PC-3 (cell line): ENCODE measurements around the gene EWSR1.

Source experiments
- EZH2 ChIP-seq: fragments of 300-600 bp; sonication (generic); IDR thresholded peaks from one replicate; pipeline ENCODE4 v1.6.1; 2017; ENCODE audit warnings: antibody characterized with exemption, mild to moderate bottlenecking, low read length; ENCODE audit not compliant: unreplicated experiment
- TF ChIP-seq, protein P1 (sequence below): fragments of 300-600 bp; sonication (generic); conservative IDR thresholded peaks from 2 replicates; pipeline ENCODE4 v1.5.1; 2017; ENCODE audit warnings: antibody characterized with exemption, low read depth, mild to moderate bottlenecking, low read length

DNA sequence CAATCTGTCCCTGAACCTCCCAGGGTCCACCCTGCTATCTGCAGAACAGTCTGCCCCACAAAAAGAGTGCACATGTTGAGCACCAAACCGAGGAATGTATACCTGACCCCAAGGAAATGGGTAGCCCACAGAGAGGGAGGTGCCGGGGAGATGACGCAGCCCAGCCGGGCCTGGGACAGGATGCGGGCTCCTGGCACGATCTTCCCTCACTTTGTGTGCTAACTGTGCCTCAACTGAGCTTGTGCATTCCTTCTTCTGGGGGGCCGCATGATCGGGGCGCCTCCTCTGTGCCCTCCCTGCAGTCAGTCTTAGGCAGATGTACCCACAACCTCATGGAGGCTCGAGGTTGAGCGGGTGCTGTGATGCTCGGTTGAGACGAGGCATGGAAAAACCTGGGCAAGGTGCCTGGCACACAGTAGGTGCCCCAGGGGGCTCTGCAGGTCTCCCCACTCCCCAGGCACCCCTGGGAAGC, 40.8 kb downstream of the EWSR1 start:
- TF ChIP-seq, protein P1, sequence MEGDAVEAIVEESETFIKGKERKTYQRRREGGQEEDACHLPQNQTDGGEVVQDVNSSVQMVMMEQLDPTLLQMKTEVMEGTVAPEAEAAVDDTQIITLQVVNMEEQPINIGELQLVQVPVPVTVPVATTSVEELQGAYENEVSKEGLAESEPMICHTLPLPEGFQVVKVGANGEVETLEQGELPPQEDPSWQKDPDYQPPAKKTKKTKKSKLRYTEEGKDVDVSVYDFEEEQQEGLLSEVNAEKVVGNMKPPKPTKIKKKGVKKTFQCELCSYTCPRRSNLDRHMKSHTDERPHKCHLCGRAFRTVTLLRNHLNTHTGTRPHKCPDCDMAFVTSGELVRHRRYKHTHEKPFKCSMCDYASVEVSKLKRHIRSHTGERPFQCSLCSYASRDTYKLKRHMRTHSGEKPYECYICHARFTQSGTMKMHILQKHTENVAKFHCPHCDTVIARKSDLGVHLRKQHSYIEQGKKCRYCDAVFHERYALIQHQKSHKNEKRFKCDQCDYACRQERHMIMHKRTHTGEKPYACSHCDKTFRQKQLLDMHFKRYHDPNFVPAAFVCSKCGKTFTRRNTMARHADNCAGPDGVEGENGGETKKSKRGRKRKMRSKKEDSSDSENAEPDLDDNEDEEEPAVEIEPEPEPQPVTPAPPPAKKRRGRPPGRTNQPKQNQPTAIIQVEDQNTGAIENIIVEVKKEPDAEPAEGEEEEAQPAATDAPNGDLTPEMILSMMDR: no peak
- no peak for TF ChIP-seq EZH2
